SK-N-MC (cell line): ENCODE data around the gene RIT2.

Source experiments
- EZH2 ChIP-seq: fragments of 200-600 bp; sonication (generic); IDR thresholded peaks from one replicate; pipeline ENCODE4 v1.6.1; 2017; ENCODE audit warnings: antibody characterized with exemption
- FOXP2 ChIP-seq: optimal IDR thresholded peaks from 2 replicates; pipeline ENCODE3; 2011; ENCODE audit warnings: mild to moderate bottlenecking, moderate library complexity; ENCODE audit not compliant: insufficient read depth; ENCODE audit errors: extremely low read length, control extremely low read depth
- POLR2AphosphoS5 ChIP-seq: IDR thresholded peaks from 2 replicates; pipeline ENCODE4 v1.6.1; 2012; ENCODE audit warnings: mild to moderate bottlenecking, low read depth, low read length, borderline replicate concordance

- no peak for TF ChIP-seq EZH2
- TF ChIP-seq POLR2AphosphoS5, result no peak
- no peak for TF ChIP-seq FOXP2
Observed at GRCh38 chr18:42734520-42734919, 381.0 kb downstream of the RIT2 start.
